GM18508 (cell line): Measurements from ENCODE around the gene CELF2.

Experiments
- ATAC-seq: cut with Tn5 transposase; IDR thresholded peaks from one replicate; pipeline ENCODE4 v1.9.1; 2021; ENCODE audit warnings: moderate number of reproducible peaks; ENCODE audit not compliant: insufficient read depth, unreplicated experiment

CELF2 gene

GRCh38 chr10:11210211-11210922 lies 192.7 kb downstream of the CELF2 start:
- ATAC-seq, result no peak

- no peak for ATAC-seq
Measured at GRCh38 chr10:11212288-11213085, 194.8 kb downstream of the CELF2 start.

DNA sequence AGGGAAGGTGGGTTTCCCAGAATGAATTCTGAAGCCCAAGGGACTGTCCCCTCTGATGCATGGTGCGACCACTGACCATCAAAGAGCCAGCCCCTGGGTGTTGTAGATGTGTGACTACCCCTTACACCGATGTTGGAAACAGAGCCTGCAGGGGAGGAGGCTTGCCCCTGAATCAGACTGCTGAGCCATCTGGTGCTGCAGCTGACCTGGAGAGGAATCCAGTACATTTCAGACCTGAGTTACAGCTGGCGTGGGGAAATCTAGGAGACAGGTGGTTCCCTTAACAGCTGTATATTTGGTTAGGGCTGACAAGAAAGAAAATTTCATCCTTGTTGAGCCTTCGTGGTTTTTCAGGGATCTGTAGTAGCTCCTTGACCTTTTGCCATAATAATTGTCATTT lies 195.5 kb downstream of the CELF2 start:
- ATAC-seq, result no peak

DNA sequence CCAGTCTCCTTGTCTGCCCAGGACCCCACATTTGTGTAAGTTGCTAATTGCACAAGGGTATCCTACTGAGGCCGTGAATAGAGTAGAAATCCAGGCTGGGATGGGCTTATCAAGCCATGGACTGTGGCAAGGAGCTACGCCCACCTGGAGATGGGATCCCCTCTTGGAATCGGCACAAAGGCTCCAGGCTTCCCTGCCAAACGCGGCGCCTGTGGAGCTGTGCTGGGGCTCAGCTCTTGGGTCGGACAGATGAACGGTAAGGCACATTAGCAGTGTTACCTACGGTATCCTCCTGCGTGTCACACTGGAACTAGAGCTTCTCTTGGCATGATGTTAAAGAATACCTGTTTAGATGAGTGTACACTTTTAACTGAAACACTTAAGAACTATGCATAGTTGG lies 196.7 kb downstream of the CELF2 start:
- no peak for ATAC-seq

- ATAC-seq, result no peak
Measured at GRCh38 chr10:11215471-11215870, 197.8 kb downstream of the CELF2 start.

GRCh38 chr10:11217521-11217920 lies 199.8 kb downstream of the CELF2 start:
- ATAC-seq, result no peak

- ATAC-seq, result no peak
Measured at GRCh38 chr10:11218395-11218794, 200.7 kb downstream of the CELF2 start.

DNA sequence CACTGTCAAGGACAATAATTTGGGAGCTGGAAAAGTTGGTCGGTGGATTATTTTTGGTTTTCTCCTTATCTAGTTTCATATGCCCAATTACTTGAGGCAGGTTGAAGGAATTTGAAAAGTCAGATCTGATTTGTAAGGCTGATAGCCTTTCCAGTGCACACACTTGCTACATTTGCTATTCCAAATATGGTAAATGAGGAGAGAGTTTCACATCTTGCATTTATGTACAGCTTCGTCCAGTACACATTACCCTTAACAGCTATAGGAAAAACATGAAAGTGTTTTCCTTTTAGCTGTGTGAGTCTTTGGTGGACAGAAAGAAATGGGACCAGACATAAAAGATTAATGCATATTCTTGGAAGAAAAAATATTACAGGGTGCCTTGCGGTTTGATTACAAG lies 201.8 kb downstream of the CELF2 start:
- ATAC-seq, result no peak

DNA sequence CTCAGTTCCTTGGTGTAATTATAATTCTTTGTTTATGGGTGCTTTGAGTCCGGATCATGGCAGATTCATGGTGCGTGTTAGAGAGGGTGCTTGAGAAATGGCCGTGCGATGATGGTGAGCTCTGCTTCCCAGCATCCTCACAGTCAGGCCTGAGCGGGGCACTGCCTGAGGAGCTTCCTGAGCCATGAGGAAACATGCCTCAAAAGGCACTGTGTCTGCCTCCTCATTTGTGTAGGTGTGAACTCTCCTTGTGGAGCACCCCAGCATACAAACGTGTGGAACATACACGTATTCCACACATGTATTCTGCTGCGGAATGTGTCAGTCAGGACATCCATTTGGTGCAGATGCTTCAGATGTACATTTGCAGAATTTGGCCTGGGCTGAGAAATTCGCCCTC lies 205.4 kb downstream of the CELF2 start:
- ATAC-seq, result no peak

GRCh38 chr10:11223507-11224140 lies 206.0 kb downstream of the CELF2 start:
- ATAC-seq, result no peak

DNA sequence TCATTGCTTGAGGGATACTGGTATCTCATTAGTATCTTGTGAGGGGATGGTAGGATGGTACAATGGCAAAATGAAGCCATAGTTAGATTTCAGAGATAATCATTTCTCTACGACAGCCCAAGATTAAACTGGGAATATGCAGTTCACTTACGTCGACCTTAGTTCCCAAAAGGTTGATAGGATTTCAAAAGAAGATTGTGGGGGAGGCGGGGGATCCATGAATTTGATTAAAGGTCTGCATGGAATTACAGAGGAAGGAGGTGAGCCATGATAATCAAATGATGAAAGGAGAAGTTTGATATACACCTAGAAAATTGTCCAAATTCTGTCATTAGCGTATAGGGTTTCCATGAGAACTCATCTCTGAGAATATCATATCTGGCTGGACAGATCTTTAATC lies 206.6 kb downstream of the CELF2 start:
- no peak for ATAC-seq

DNA sequence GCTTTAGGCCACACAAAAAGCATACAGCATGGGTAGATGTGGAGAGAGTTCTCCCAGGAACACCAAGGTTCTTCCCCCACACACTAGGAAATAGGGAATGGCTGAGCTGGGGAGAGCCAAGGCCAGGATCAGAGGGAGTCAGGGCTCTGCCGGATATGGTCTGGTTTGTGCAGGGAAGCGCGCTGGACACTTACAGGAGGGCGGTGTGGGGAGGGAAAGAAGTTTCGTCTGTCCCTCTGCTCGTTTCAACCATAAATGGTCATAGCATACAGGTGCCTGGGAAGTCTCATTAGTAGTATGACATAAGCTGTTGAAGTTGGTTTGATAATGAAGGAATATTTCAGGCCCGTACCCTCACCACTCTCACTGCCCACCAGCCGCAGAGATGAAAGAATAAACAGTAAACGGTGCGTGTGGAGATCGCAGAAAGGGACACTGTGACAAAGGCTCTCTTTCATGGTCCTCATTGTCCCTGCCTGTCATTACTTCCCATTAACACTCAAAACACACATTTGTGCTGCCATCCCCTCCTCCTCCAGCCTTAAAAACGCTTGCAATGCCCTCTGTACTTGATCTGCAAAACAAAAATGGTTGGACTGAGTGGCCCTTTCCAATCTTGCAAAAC lies 207.2 kb downstream of the CELF2 start:
- ATAC-seq, result no peak

GRCh38 chr10:11225935-11226334 lies 208.3 kb downstream of the CELF2 start:
- peak; percentile 41 for ATAC-seq

DNA sequence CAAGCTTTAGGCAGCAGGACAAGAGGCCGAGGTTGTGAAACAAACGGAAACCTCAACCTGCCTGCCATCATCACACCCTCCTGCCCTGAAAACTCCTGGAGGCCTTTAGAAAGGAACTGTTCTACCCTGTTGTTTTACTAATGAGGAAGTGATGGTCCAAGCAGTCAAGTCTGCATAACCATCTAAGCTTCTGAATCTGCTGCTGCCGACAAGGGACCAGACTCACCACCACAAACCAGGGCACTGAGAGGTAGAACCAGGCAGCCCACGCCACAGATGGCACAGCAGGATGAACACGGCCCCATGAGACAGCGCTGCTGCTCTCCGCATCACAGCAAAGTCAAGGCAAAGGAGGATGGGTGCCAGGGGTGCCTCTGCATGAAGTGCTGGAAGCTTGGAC lies 209.4 kb downstream of the CELF2 start:
- ATAC-seq, result peak; percentile 41

DNA sequence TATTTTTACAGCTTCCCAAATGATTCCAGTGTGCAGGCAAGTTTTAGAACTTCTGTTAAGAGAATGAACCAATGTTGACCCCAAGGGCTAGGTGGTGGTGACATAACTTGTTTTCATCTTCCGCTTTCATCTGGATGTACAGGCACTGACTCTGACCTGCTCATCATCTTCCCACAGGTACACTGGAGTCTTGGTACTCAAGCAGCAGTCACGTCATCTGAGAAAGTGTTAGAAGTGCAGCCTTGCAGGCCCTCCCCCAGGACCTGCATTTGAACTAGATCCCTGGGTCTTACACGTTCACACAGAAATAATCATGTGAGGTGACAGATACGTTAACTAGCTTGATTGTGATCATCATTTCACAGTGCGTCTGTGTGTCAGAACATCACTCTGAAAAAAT lies 212.2 kb downstream of the CELF2 start:
- ATAC-seq, result no peak

DNA sequence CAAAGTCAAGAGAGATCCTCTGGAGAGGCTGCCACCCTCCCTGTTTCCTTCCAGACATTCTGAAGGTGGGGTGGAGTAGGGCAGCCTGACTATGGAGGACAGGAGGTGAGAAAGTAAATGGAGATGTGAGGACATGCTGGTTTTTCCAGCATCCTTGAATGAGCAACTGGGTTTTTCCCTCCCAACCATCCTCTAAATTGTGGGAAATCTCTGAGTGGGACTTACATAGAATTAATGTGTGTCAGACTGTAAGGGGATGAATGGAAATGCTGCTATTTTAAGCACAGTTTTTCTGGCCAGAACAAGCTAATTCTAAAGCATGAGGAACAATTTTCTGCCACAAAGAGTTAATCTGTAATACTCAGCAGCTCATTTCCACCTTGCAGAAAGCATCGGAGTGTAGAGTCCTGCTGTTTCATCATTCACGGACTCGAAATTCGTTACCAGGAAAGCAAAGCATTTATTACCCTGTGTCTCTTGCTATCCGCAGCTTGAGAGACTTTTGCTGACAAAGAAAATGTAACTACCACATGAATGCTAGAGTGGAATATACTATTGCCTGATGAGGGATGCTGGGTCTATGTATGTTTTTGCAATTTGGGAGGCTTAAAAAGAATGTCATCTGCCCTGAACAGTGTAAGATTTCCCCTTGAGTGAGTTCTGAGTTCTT lies 213.0 kb downstream of the CELF2 start:
- ATAC-seq, result no peak

DNA sequence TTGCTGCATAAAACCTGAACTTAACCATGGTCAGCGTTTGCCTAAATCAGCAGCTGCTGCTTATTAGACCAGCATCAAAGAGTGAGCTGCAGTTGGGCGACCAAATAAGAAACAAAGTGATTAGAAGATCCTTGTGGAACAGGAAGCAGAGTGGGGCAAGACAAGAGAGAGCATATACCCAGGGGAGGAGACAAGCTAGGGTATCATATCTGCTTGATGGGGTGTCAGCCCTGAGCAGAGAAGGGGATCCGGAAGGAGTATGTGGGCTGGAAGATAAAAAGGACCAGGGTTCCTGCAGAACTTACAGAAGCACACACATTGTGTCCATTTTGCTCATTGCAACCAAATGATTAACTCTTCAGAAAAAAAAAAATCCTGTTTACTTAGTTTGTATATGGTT lies 213.6 kb downstream of the CELF2 start:
- ATAC-seq, result no peak

DNA sequence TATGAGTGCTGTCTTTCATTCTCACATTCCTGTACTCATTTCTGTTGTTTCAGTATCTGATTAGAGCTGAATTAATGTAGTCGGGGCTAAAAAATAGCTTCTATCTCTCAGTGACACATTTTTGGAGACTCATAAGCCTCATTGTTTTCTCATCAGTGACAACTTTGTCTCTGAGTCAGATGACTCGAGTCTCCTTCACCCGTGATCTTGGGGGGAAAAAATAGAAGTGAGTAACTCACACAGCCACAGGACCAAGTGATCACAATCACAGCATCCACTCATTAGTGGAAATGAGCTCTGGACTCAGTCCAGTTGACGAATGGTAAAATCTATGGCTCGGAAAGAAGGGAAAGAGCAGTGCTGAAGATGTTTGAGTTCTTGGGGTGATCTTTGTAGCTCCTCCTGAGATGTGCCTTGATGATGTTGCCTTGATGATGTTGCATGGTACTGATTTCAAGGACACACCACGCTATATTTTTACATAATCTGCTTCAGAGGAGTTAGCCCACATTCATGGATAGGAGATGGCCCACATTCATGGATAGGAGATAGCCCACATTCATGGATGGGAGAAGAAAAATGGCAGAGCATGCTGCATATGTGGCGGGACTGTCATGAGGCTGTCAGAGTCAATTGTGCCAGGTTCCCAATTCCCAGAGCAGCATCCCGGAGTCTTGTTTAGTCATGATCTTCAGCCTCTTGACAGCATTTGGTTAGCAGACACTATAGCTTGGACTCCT lies 214.7 kb downstream of the CELF2 start:
- no peak for ATAC-seq

GRCh38 chr10:11234857-11235531 lies 217.3 kb downstream of the CELF2 start:
- ATAC-seq, result no peak
